Measurements from ENCODE around the gene DEPDC4.

DNA sequence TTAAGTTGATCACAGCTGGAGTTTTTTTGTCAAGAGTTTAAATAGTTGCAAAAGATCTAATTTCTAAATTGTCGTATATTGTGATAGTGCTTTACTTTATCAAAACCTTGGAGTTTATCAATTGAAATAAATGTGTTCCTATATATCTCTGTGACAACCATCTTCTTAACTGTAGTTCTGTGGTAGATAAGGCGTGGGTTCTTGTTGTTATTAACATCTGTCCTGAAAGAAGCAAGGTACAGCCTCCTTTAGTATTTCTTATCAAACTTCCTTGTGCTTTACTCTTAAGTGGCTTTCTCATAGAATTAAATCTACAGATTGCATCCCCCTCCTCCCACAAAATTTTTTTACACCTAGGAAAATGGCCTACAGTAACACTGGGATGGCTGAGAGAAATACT is 7.4 kb upstream of the DEPDC4 start:
- TF ChIP-seq, protein P1, sequence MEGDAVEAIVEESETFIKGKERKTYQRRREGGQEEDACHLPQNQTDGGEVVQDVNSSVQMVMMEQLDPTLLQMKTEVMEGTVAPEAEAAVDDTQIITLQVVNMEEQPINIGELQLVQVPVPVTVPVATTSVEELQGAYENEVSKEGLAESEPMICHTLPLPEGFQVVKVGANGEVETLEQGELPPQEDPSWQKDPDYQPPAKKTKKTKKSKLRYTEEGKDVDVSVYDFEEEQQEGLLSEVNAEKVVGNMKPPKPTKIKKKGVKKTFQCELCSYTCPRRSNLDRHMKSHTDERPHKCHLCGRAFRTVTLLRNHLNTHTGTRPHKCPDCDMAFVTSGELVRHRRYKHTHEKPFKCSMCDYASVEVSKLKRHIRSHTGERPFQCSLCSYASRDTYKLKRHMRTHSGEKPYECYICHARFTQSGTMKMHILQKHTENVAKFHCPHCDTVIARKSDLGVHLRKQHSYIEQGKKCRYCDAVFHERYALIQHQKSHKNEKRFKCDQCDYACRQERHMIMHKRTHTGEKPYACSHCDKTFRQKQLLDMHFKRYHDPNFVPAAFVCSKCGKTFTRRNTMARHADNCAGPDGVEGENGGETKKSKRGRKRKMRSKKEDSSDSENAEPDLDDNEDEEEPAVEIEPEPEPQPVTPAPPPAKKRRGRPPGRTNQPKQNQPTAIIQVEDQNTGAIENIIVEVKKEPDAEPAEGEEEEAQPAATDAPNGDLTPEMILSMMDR (IDR thresholded peaks at IDR 0.05): no peak
- TF ChIP-seq EP300 (IDR thresholded peaks at IDR 0.05) (no peak), POLR2AphosphoS5 (IDR thresholded peaks at IDR 0.05) (no peak), POLR2A (IDR thresholded peaks at IDR 0.05) (no peak)

All from gastroesophageal sphincter (tissue), 3 donors.